H1 (cell line): ENCODE results near the gene PGM1. TPM values are rescaled to one million over a fixed set of nuclear protein-coding genes. Genes with fewer than 3 reads are reported as not detected.

Source experiments
- CTCF ChIA-PET: fragments of 300-600 bp; sonication (Branson Sonifier 250); formaldehyde crosslinking; loops from one replicate; lab custom pipeline; 2021; ENCODE audit not compliant: partially characterized antibody; lab: Charles Lee
- POLR2A ChIA-PET: fragments of 300-600 bp; sonication (Branson Sonifier 250); formaldehyde crosslinking; loops from one replicate; lab custom pipeline; 2021; ENCODE audit warnings: inconsistent platforms; ENCODE audit not compliant: partially characterized antibody; lab: Charles Lee
- DNase-seq, 2 experiments: peaks; one replicate each; pipeline versions ENCODE4 v3.0.0 to v3.0.0-alpha.2; 2010 to 2022; ENCODE audit warnings: low spot score in 2 of 2, low read depth in 1 of 2, mixed read lengths in 1 of 2
- FAIRE-seq: peaks from 2 replicates; lab custom pipeline; 2011; peaks lifted over from hg19 to GRCh38; lab: Jason Lieb, UNC
- H2AFZ ChIP-seq: 2 replicates; pipeline ENCODE4 v1.8.1; 2012; ENCODE audit warnings: low read length, inconsistent platforms
- H2AK5ac ChIP-seq: 2 replicates; pipeline ENCODE4 v1.6.1; 2013; ENCODE audit warnings: low read depth, low read length
- H2BK120ac ChIP-seq: replicated peaks from 2 replicates; pipeline ENCODE3; 2013; ENCODE audit warnings: low read depth, low read length, inconsistent platforms
- H2BK12ac ChIP-seq: 2 replicates; pipeline ENCODE4 v1.6.1; 2013; ENCODE audit warnings: low read depth, low read length
- H2BK15ac ChIP-seq: 2 replicates; pipeline ENCODE4 v1.6.1; 2013; ENCODE audit warnings: low read length
- H2BK20ac ChIP-seq: 2 replicates; pipeline ENCODE4 v1.6.1; 2013; ENCODE audit warnings: low read length
- H2BK5ac ChIP-seq: 2 replicates; pipeline ENCODE4 v1.6.1; 2013; ENCODE audit warnings: low read depth, low read length
- H3K14ac ChIP-seq: 2 replicates; pipeline ENCODE4 v1.6.1; 2013; ENCODE audit warnings: inconsistent platforms; ENCODE audit not compliant: insufficient read length
- H3K18ac ChIP-seq: 2 replicates; pipeline ENCODE4 v1.6.1; 2013; ENCODE audit warnings: low read length; ENCODE audit errors: extremely low read depth
- H3K23ac ChIP-seq: 2 replicates; pipeline ENCODE4 v1.6.1; 2013; ENCODE audit warnings: inconsistent platforms; ENCODE audit not compliant: insufficient read length
- H3K23me2 ChIP-seq: 2 replicates; pipeline ENCODE4 v1.6.1; 2013; ENCODE audit warnings: low read depth, low read length
- H3K27ac ChIP-seq: 2 replicates; pipeline ENCODE4 v1.6.1; 2011; ENCODE audit warnings: low read depth, low read length, inconsistent platforms
- H3K27me3 ChIP-seq, 4 experiments: replicated peaks in 1 of 4; 1 replicate in 1 of 4; 2 replicates in 3 of 4; pipeline versions ENCODE4 v1.6.1 to v1.8.1; 2011 to 2013; ENCODE audit warnings: low read length in 3 of 4, mild to moderate bottlenecking in 3 of 4, inconsistent platforms in 2 of 4, mixed read lengths in 2 of 4, moderate library complexity in 1 of 4; ENCODE audit not compliant: control insufficient read depth in 3 of 4, insufficient read depth in 3 of 4; ENCODE audit errors: extremely low read depth in 1 of 4
- H3K36me3 ChIP-seq, 4 experiments: 2 replicates each; pipeline versions ENCODE4 v1.6.1 to v1.8.1; 2011 to 2013; ENCODE audit warnings: mild to moderate bottlenecking in 4 of 4, low read length in 3 of 4, moderate library complexity in 2 of 4, control low read depth in 1 of 4, inconsistent platforms in 1 of 4; ENCODE audit not compliant: insufficient read depth in 4 of 4, control insufficient read depth in 2 of 4
- H3K4ac ChIP-seq: replicated peaks from 2 replicates; pipeline ENCODE3; 2013; ENCODE audit warnings: low read length, low read depth, mixed read lengths, inconsistent platforms; ENCODE audit not compliant: insufficient read length
- H3K4me1 ChIP-seq, 4 experiments: replicated peaks in 1 of 4; 1 replicate in 1 of 4; 2 replicates in 3 of 4; pipeline versions ENCODE4 v1.6.1 to v1.8.1; 2011 to 2013; ENCODE audit warnings: low read length in 3 of 4, inconsistent platforms in 2 of 4, mixed read lengths in 1 of 4; ENCODE audit not compliant: insufficient read depth in 4 of 4, control insufficient read depth in 3 of 4
- H3K4me2 ChIP-seq, 2 experiments: 2 replicates each; pipeline versions ENCODE4 v1.6.1 to v1.8.1; 2011 to 2013; ENCODE audit warnings: low read depth in 2 of 2, low read length in 2 of 2, control low read depth in 1 of 2, inconsistent platforms in 1 of 2, mild to moderate bottlenecking in 1 of 2; ENCODE audit not compliant: insufficient read depth in 1 of 2
- H3K4me3 ChIP-seq, 4 experiments: fragments of 200-600, 300-600 bp in 1 of 4; sonication (generic), shearing (Covaris generic), sonication (Bioruptor Twin) in 1 of 4; 2 replicates each; pipeline versions ENCODE4 v1.5.1 to v1.8.1; 2011 to 2016; ENCODE audit warnings: low read length in 4 of 4, low read depth in 3 of 4, control low read depth in 2 of 4, inconsistent platforms in 2 of 4, mild to moderate bottlenecking in 2 of 4, mixed read lengths in 1 of 4, moderate library complexity in 1 of 4; ENCODE audit not compliant: insufficient read depth in 2 of 4; ENCODE audit errors: extremely low read depth in 1 of 4
- H3K56ac ChIP-seq: replicated peaks from 2 replicates; pipeline ENCODE3; 2013; ENCODE audit warnings: low read depth, mild to moderate bottlenecking, mixed read lengths, low read length, inconsistent platforms; ENCODE audit not compliant: insufficient read length
- H3K79me1 ChIP-seq: 2 replicates; pipeline ENCODE4 v1.6.1; 2013; ENCODE audit warnings: low read depth, low read length, control low read depth
- H3K79me2 ChIP-seq, 2 experiments: 2 replicates each; pipeline versions ENCODE4 v1.6.1 to v1.8.1; 2012 to 2013; ENCODE audit warnings: low read length in 2 of 2, mild to moderate bottlenecking in 2 of 2, inconsistent platforms in 1 of 2; ENCODE audit not compliant: insufficient read depth in 2 of 2, control insufficient read depth in 1 of 2
- H3K9ac ChIP-seq, 4 experiments: replicated peaks in 1 of 4; 1 replicate in 1 of 4; 2 replicates in 3 of 4; pipeline versions ENCODE4 v1.6.1 to v1.8.1; 2011 to 2013; ENCODE audit warnings: low read depth in 3 of 4, low read length in 3 of 4, control low read depth in 2 of 4, mild to moderate bottlenecking in 2 of 4, moderate library complexity in 2 of 4, inconsistent platforms in 1 of 4; ENCODE audit errors: extremely low read depth in 1 of 4
- H3K9me3 ChIP-seq, 2 experiments: 2 replicates each; pipeline versions ENCODE4 v1.6.1 to v1.8.1; 2012 to 2013; ENCODE audit warnings: mild to moderate bottlenecking in 2 of 2, moderate library complexity in 2 of 2, control low read depth in 1 of 2, inconsistent platforms in 1 of 2, low read depth in 1 of 2, low read length in 1 of 2, mixed read lengths in 1 of 2; ENCODE audit not compliant: insufficient read depth in 2 of 2
- H4K20me1 ChIP-seq, 2 experiments: replicated peaks in 1 of 2; 2 replicates each; pipeline versions ENCODE3 to v1.8.1; 2011 to 2013; ENCODE audit warnings: inconsistent platforms in 2 of 2, low read length in 2 of 2, mild to moderate bottlenecking in 1 of 2; ENCODE audit not compliant: insufficient read depth in 2 of 2, control insufficient read depth in 1 of 2
- H4K5ac ChIP-seq: 2 replicates; pipeline ENCODE4 v1.6.1; 2013; ENCODE audit warnings: low read length, low read depth, mixed read lengths, inconsistent platforms; ENCODE audit not compliant: insufficient read length
- H4K8ac ChIP-seq: 2 replicates; pipeline ENCODE4 v1.8.0; 2013; ENCODE audit warnings: mild to moderate bottlenecking, moderate library complexity, low read length, inconsistent platforms; ENCODE audit not compliant: insufficient read depth; ENCODE audit errors: extremely low read depth
- H4K91ac ChIP-seq: replicated peaks from 2 replicates; pipeline ENCODE3; 2013; ENCODE audit warnings: low read length, mixed read lengths, inconsistent platforms; ENCODE audit not compliant: insufficient read length
- CBX8 ChIP-seq: fragments of 300-800, 300-1000 bp; sonication (generic); IDR thresholded peaks from 2 replicates; pipeline ENCODE4 v1.7.1; 2016; ENCODE audit warnings: low read depth, low read length, borderline replicate concordance
- CREB1 ChIP-seq: IDR thresholded peaks from 2 replicates; pipeline ENCODE4 v1.6.1; 2012; ENCODE audit warnings: inconsistent platforms
- EZH2 ChIP-seq: fragments of 200-600 bp; sonication (generic); IDR thresholded peaks from 2 replicates; pipeline ENCODE4 v1.7.1; 2012; ENCODE audit warnings: low read depth, mild to moderate bottlenecking, moderate library complexity, low read length, inconsistent platforms; ENCODE audit not compliant: severe bottlenecking
- KDM5A ChIP-seq: fragments of 200-600 bp; IDR thresholded peaks from 2 replicates; pipeline ENCODE4 v1.7.1; 2012; ENCODE audit warnings: mild to moderate bottlenecking, low read length, inconsistent platforms, mixed read lengths
- NANOG ChIP-seq: IDR thresholded peaks from 2 replicates; pipeline ENCODE4 v1.6.1; 2011; ENCODE audit warnings: low read length, low read depth, mild to moderate bottlenecking, inconsistent platforms; ENCODE audit not compliant: insufficient read depth, poor library complexity, severe bottlenecking
- POU5F1 ChIP-seq: IDR thresholded peaks from 2 replicates; pipeline ENCODE4 v1.6.1; 2011; ENCODE audit warnings: low read depth, mild to moderate bottlenecking, low read length, moderate library complexity
- RXRA ChIP-seq: IDR thresholded peaks from 2 replicates; pipeline ENCODE4 v1.6.1; 2011; ENCODE audit warnings: low read depth, mild to moderate bottlenecking, low read length, moderate library complexity; ENCODE audit not compliant: insufficient read depth
- SAP30 ChIP-seq: fragments of 300-600 bp; sonication (generic); IDR thresholded peaks from 2 replicates; pipeline ENCODE4 v1.7.1; 2012; ENCODE audit warnings: low read length, moderate library complexity, mild to moderate bottlenecking, inconsistent platforms; ENCODE audit not compliant: insufficient read depth, insufficient replicate concordance
- SP2 ChIP-seq: IDR thresholded peaks from 2 replicates; pipeline ENCODE4 v1.6.1; 2012; ENCODE audit warnings: mild to moderate bottlenecking, low read length, inconsistent platforms
- WGBS, 2 experiments: shearing (Covaris generic) in 1 of 2; methylation state at CpG; one replicate each; pipeline versions ENCODE4 v1.1.6 to v1.1.7; 2013 to 2015; ENCODE audit warnings: low lambda C conversion rate in 2 of 2, mixed read lengths in 2 of 2, inconsistent platforms in 1 of 2, low coverage in 1 of 2, missing lambda C conversion rate in 1 of 2; ENCODE audit not compliant: insufficient replicate concordance in 2 of 2, insufficient coverage in 1 of 2, insufficient read length in 1 of 2; ENCODE audit errors: extremely low coverage in 1 of 2, missing lambda C conversion rate in 1 of 2; 5-methylcytosine and 5-hydroxymethylcytosine counted together
- polyA plus RNA-seq, 7 experiments: library from polyadenylated mRNA; depleted of rRNA in 3 of 7; stranded (reverse) in 5 of 7; unstranded in 2 of 7; fragments of >200 nt in 5 of 7; fragments of 200-250 nt in 2 of 7; gene quantifications; 1 replicate in 5 of 7; 2 replicates in 1 of 7; 4 replicates in 1 of 7; pipeline versions ENCODE4 v1.2.1 to v1.2.3, GENCODE V29; 2011 to 2013; ENCODE audit warnings: missing spikeins in 2 of 7, mixed read lengths in 2 of 7
- total RNA-seq: library from RNA; stranded (reverse); fragmentation: NEBNext Ultra II Directional; extraction: Animal tissue kit (Norgen Biotek cat#: 25700); gene quantifications from 2 replicates; pipeline ENCODE4 v1.2.1, GENCODE V29; 2021
- TF ChIP-seq, protein P1 (sequence below): IDR thresholded peaks from 2 replicates; pipeline ENCODE4 v1.6.1; 2012; ENCODE audit warnings: inconsistent platforms
- TF ChIP-seq, protein P2 (sequence below): IDR thresholded peaks from 2 replicates; pipeline ENCODE4 v1.6.1; 2011; ENCODE audit warnings: low read depth, mild to moderate bottlenecking, low read length; ENCODE audit not compliant: insufficient read depth

Gene PGM1
- total and polyA plus RNA-seq, 2 of the 8 experiments (the other 6 are each of a cell fraction or from before 2014, with no cell fraction given): 33.0 to 65.4 TPM

DNA sequence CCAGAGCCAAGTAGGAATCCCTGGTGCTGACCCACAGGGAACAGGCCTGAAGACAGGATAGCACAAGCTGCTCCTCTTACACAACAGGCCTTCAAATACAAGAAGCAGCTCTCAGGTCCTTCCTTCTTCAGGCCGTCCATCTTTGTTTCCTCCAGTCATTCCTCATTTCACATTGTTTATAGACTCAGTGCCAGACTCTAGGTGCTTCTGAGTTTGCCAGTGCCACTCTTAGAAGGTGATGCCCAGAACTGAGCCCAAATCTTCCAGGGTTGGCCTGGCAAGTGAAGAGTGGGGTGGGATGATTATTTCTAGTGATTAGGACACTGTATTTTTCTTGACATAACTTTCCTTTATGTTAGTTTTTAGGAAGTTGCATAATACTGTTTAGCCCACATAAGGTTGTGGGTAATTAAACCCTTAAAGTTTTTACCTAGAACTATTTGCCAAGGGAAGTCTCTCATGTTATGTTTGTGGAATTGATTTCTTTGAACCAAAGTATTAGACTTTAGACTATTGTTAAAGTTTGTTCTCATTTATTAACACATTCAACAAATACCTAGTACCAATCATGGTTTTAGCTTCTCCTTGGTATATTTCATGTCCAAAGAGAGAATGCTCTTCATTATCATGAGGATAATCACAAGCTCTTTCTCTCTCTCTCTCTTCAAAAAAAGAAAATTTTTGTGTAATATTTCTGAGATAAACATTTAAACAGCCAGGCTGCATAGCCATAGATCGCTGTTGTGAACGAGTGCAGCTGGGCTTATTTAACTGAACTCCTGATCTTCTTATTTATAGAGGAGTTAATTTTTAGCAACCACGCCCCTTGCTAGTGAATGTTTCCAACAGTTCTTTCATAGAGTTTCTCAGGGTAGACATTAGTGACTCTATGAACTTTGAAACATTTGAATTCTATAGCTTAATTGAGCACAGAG, 47.7 kb downstream of the PGM1 start:
- no peak for FAIRE-seq
- Histone ChIP-seq H2BK120ac (no peak overlapping the region), H2BK15ac (no peak overlapping the region)
- no peak for TF ChIP-seq CREB1
- no peak for TF ChIP-seq SP2
- TF ChIP-seq, protein P1, sequence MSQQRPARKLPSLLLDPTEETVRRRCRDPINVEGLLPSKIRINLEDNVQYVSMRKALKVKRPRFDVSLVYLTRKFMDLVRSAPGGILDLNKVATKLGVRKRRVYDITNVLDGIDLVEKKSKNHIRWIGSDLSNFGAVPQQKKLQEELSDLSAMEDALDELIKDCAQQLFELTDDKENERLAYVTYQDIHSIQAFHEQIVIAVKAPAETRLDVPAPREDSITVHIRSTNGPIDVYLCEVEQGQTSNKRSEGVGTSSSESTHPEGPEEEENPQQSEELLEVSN: no peak
- TF ChIP-seq CBX8: no peak
- TF ChIP-seq, protein P2, sequence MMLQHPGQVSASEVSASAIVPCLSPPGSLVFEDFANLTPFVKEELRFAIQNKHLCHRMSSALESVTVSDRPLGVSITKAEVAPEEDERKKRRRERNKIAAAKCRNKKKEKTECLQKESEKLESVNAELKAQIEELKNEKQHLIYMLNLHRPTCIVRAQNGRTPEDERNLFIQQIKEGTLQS: no peak
- no peak for TF ChIP-seq SAP30
- TF ChIP-seq RXRA: no peak
- no peak for TF ChIP-seq NANOG
- TF ChIP-seq EZH2: no peak
- TF ChIP-seq POU5F1: no peak
- TF ChIP-seq KDM5A: no peak

More for the DNA sequence above, 47.7 kb downstream of the PGM1 start:
- Histone ChIP-seq H2BK5ac (no peak overlapping the region), H2BK20ac (no peak overlapping the region), H2AFZ (no peak overlapping the region), H3K23ac (no peak overlapping the region), H3K79me1 (no peaks in the 10 kb centered on the region), H4K8ac (no peak overlapping the region), H3K79me2 (no peaks in the 10 kb centered on the region), H3K9ac (no peak overlapping the region), H4K5ac (no peak overlapping the region), H4K20me1 (no peaks in the 10 kb centered on the region), H3K23me2 (no peaks in the 10 kb centered on the region), H4K91ac (no peak overlapping the region), H3K14ac (no peak overlapping the region), H2BK12ac (no peak overlapping the region), H3K4me1 (no peaks in the 10 kb centered on the region), H3K18ac (no peak overlapping the region), H3K27me3 (no peaks in the 10 kb centered on the region), H3K9me3 (no peaks in the 10 kb centered on the region), H3K36me3 (peaks cover 0 to 16% (median 5%) of the 10 kb centered on the region in 4 experiments; a peak in 4 of 8 replicates), H3K27ac (no peak overlapping the region), H3K4ac (no peak overlapping the region), H3K4me2 (no peak overlapping the region), H2AK5ac (no peak overlapping the region), H3K56ac (no peak overlapping the region), H3K4me3 (no peak overlapping the region)
- DNase-seq: no peak
- WGBS, 2 experiments: 91% methylated on average over 4 of the region's 4 CpGs; no CpG with 5 or more reads in 1 of the 2 experiments
- ChIA-PET POLR2A (no interaction called here), CTCF (no interaction called here)
